C4-2B (cell line): ENCODE measurements around the gene PRDM1.

Experiments
- H3K27ac ChIP-seq: fragments of 450-650 bp; 2 replicates; pipeline ENCODE4 v1.5.1; 2017
- CTCF ChIP-seq: fragments of 450-650 bp; conservative IDR thresholded peaks from 2 replicates; pipeline ENCODE4 v1.5.1; 2017; ENCODE audit warnings: mild to moderate bottlenecking
- ZFX ChIP-seq: fragments of 450-650 bp; IDR thresholded peaks from 2 replicates; pipeline ENCODE4 v1.6.1; 2017

The PRDM1 gene

DNA sequence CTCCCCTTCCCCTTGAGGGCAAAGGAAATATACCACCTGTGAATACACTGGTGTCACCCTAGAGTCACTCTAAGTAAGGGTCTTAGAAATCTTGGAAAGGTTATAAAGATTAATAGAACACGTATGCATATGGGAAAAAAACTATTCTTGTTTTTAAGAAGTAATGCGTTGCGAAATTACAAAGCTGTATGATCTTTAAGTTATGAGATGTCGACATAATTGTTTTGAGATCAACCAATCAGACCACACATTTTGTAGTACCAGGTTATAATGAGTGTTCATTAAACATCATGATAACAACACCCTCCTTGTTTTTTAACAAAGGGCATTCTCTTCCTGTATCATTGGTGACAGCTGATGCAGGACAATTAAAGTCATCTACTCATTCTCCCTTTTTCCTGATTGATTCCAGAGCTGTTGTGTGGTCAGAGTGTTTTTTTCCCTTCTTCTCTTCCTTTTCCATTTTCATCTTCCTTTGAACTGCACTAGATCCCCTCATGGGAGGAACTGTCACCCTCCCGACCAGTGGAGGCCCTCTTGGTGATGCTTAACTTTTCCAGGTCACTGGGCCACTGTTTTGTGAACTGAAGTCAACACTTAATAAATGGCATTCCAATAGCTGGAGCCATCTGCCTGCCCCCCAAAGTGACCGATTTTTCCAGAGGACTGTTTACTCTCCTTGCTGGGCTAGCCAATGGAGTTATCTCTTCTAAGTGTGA lies 37.0 kb downstream of the PRDM1 start:
- TF ChIP-seq ZFX (no peak), CTCF (no peak)
- no peak overlapping the region for H3K27ac ChIP-seq

DNA sequence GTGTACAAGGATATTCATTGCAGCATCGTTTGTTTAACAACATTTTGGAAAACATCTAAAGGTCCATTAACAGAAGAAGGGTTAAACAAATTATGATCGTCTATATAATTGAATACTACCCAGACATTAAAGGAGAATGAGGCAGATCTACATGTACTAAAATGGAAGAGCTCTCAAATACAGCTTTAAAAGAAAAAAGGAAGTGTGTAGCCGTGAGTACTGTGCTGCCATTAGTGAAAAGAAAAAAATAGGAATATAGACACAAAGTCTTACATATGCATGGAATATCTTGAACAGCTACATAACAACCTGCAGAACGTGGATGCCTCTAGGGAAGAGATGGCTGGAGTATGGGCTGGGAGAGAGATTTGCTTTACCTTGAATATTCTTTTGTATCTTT lies 37.9 kb downstream of the PRDM1 start:
- H3K27ac ChIP-seq: no peak overlapping the region
- no peak for TF ChIP-seq ZFX
- TF ChIP-seq CTCF: no peak

DNA sequence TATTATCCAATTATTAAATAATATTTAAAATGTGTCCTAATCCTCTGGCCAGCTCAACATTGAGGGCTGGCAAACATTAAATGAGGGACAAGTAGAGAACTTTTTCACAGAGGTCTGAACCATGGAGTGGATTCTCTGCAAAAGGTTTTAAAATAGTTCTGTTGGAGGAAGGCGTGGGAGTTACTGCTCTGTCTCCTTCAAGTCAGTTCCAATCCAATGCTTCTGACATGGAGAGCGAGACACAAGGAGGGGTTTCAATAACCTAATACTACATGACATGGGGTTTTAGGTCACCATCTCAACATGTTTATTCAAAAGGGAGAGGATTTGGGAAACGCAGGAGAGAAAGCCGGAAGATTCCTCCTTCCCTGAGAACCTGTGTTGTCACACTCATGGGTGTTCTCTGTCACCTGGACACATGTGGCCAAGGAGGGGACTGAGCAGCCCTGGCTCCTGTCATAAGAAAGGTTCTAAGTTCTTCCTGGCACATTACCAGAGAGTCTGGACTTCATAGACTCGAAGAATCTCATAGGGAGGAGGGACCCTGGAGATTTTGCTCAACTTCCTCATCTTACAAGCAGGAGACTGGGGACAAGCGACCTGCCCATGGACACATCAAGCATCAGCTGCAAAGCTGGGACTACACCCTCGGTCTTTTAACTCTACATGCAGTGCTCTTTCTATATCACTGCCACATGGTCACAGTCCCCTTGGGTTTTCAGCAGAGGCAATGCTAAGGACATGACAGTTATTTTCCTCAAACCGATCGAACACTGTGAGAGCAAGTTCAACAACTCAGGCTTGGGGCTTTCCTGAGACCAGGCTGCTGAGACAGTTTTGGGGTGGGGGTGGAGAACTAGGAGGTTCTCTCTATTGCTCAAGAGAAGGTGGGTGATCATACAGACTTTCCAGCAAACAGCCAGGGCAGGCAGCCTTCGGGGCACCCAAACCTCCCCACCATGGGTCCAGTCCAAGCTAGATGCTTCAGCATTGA lies 38.6 kb downstream of the PRDM1 start:
- TF ChIP-seq CTCF: no peak
- TF ChIP-seq ZFX: no peak
- no peak overlapping the region for H3K27ac ChIP-seq

- no peak for TF ChIP-seq CTCF
- no peak for TF ChIP-seq ZFX
- H3K27ac ChIP-seq: no peak overlapping the region
These were observed 39.8 kb downstream of the PRDM1 start for GRCh38 chr6:106125925-106126435.

- TF ChIP-seq CTCF: no peak
- no peak for TF ChIP-seq ZFX
- no peak overlapping the region for H3K27ac ChIP-seq
These were observed 40.3 kb downstream of the PRDM1 start for GRCh38 chr6:106126482-106126881.

DNA sequence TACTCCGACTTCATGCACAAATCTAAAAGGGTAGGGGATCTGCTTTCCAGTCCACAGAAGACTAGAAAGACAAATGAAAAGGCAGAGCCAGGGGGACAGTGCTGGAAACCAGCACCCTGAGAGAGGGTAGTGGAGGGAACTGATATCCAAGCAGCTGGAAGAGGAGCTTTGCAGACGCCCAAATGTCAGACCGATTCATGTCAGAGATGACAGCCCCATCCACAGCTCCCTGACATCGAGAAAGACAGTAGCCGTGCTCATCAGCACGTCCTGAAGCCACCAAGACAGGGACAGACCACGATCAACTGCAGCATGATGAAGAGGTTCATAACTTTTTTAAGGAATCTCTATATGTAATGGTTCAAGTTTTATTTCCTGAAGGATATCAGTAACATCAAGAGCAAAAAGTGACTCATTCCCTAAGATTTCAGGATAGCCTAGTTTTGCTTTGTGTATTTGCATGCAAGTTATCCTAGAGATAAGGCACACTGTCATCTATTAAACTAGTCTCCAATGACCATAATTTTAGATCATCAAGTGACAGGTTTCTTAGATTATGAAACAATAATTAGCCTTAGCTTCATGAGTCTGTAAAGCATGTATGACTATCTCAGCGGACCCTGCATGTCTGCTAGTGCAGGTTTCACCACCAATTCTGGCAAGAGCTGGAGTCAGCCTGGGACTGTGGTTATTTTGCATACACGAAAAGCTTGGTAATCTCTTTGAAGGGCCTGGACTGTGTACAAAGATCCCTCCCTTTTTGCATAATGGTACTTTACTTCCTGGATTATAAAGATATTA lies 43.0 kb downstream of the PRDM1 start:
- TF ChIP-seq CTCF (no peak), ZFX (no peak)
- no peak overlapping the region for H3K27ac ChIP-seq
